HG02981 (cell line): ENCODE results near the gene PPFIA4.

ENCODE experiments used
- ATAC-seq: cut with Tn5 transposase; IDR thresholded peaks from one replicate; pipeline ENCODE4 v1.9.1; 2021; ENCODE audit warnings: mild to moderate bottlenecking, moderate library complexity; ENCODE audit not compliant: unreplicated experiment

The PPFIA4 gene

GRCh38 chr1:203039609-203040512 lies 13.6 kb downstream of the PPFIA4 start:
- ATAC-seq: no peak

GRCh38 chr1:203040513-203041275 lies 14.4 kb downstream of the PPFIA4 start:
- ATAC-seq: no peak

GRCh38 chr1:203041351-203041932 lies 15.2 kb downstream of the PPFIA4 start:
- ATAC-seq: no peak

- no peak for ATAC-seq
Measured at GRCh38 chr1:203043830-203044545, 17.7 kb downstream of the PPFIA4 start.

- no peak for ATAC-seq
Measured at GRCh38 chr1:203044546-203045250, 18.4 kb downstream of the PPFIA4 start.

DNA sequence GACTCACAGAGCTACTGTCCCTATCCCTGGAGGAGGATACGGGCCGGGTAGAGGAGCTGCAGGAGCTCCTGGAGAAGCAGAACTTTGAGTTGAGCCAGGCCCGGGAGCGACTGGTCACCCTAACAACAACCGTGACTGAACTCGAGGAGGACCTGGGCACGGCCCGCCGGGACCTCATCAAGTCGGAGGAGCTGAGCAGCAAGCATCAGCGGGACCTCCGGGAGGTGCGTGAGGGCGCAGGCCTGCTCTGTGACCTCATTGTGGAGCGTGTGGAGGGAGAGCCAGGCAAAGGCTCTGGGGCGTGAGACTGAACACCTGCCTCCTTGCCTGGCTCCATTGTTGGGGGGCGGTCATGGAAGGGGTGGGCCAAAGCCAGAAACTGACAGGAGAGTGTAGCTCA lies 19.0 kb downstream of the PPFIA4 start:
- ATAC-seq: no peak

DNA sequence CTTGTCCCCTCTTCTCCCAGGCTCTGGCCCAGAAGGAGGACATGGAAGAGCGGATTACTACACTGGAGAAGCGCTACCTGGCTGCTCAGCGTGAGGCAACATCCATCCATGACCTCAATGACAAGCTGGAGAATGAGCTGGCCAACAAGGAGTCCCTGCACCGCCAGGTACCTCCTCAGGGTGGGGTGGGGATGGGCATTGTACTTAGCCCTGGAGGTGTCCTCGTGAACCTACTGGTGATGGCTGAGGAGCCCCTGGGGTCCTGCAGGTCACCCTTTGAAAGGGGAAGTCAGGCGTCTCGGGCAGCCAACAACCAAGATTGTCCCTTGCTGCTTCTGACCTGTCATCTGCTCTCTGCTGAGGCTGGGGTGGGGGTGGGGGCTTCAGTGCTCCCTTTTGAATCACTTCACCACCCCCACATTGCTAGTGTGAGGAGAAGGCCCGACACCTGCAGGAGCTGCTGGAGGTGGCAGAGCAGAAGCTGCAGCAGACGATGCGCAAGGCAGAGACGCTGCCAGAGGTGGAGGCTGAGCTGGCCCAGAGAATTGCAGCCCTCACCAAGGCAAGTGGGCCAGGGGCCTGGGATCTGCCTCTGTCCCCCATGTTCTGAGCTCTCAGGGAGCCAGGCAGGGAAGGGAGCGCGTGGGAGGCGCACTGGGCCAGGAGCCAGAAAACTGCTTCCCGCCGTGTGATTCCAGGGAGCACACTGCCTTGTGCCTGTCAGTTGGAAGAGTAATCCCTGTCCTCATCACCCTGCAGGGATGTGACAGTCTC lies 19.7 kb downstream of the PPFIA4 start:
- no peak for ATAC-seq

- ATAC-seq: no peak
Measured at GRCh38 chr1:203046984-203047630, 20.8 kb downstream of the PPFIA4 start.

DNA sequence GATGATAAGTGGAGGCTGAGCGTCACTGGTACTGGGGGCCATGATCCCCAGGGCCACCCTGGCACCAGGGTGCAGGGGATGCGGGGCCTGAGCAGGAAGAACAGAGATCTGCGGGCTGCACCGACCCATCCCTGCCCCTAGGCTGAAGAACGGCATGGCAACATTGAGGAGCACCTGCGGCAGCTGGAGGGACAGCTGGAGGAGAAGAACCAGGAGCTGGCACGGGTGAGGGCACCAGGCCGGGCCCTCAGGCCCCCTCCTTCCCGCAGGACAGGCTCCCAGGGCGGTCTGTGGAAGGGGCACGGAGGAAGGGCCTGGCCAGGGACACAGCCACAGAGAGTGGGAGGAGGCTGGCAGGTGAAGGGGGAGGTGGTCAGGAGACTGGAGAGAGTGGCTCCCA lies 21.8 kb downstream of the PPFIA4 start:
- no peak for ATAC-seq

- ATAC-seq: no peak
Measured at GRCh38 chr1:203048555-203049051, 22.3 kb downstream of the PPFIA4 start.

- no peak for ATAC-seq
Measured at GRCh38 chr1:203049077-203049476, 22.8 kb downstream of the PPFIA4 start.

GRCh38 chr1:203049576-203050180 lies 23.4 kb downstream of the PPFIA4 start:
- no peak for ATAC-seq

DNA sequence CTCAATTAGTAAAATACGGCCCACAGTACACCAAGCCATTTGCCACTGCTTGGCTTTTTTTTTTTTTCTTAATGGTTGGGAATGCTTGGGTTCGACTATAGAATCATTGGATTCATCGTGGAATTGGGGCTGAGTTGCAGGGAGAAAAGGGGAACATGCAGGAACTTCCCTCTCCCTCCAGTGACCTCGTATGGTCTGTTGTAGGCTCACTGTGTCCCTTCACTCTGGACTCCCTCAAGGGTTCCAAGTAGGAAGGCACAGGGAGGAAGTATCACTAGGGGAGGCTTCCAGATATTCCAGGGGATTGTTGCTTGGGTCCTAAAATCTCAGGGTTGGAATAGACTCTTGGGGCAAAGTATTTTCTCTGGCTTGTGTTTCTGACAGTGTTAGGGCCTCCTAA lies 24.5 kb downstream of the PPFIA4 start:
- ATAC-seq: no peak

- no peak for ATAC-seq
Measured at GRCh38 chr1:203051841-203052324, 25.6 kb downstream of the PPFIA4 start.

DNA sequence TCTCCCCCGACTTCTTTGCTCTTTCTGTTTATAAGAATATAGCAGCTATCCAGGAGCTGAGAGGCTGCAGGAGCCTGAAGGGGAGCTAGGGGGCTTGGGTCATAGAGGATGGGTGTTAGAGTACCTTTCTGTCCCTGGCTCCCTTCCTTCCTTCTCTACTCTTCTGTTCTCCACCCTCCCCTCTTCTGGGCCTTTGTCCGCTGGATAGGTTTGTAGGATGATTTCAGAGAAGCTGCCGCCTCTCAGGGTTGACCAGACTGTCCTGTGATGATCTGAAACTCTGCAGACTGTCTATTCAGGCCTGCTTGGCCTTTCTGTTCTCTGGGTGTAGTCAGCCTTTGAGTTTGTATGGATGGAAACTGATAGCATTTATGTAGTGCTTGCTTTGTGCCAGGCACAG lies 26.3 kb downstream of the PPFIA4 start:
- ATAC-seq: no peak

GRCh38 chr1:203054184-203054583 lies 27.9 kb downstream of the PPFIA4 start:
- ATAC-seq: no peak

DNA sequence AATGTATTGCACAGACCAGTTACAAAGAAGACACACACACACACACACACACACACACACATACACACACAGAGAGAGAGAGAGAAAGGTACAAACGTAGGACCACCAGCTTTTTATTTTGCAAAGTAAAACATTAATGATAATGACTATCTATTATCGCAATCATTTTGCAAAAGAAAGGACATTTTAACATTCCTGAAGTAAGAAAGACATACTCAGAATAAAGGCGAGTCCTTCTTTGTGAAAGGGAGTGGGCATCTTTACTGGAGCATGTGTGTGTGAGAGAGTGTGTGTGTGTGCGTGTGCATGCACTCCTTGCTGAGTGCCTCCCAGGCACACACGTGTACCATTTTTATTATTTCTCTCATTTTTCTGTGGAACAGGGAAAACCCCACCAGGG lies 28.4 kb downstream of the PPFIA4 start:
- ATAC-seq: no peak

DNA sequence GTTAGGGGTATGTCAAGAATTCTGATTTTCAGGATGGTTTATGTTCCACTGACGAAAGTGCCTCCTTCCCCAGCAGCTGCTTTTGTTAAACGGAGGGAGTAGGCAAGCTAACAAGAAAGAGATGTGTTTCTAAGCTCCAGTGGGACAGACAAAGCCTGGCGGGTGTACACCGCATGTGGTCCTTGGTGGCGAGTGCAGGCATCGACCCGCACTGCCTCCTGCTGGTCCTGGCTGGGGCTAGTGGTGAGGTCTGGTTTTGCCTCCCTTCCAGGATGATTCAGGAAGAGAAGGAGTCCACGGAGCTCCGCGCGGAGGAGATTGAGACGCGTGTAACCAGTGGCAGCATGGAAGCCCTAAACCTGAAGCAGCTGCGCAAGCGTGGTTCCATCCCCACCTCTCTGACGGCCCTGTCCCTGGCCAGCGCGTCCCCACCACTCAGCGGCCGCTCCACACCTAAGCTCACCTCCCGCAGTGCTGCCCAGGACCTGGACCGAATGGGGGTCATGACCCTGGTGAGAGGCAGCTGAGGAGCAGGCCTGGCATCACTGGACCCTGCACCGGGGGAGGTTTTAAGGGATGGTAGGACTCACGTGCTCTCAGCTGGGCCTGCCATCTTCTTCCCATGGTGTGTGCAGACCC lies 29.0 kb downstream of the PPFIA4 start:
- no peak for ATAC-seq
